Left ventricle myocardium inferior (tissue), 1 donor: ENCODE measurements around the gene AATF. TPM values are rescaled to one million over a fixed set of nuclear protein-coding genes. Genes with fewer than 3 reads are reported as not detected.
A peak's percentile ranks its signal among the peaks of the same experiment; 100 is the strongest.

Experiments
- DNase-seq: peaks from one replicate; pipeline ENCODE4 v3.0.0-alpha.2; 2020
- H3K27ac ChIP-seq: fragments of 200-600 bp; replicated peaks from 2 replicates; pipeline ENCODE4 v1.8.0; 2021
- H3K27me3 ChIP-seq: fragments of 200-600 bp; 2 replicates; pipeline ENCODE4 v1.8.0; 2021; ENCODE audit warnings: low read depth
- H3K36me3 ChIP-seq: fragments of 200-600 bp; 2 replicates; pipeline ENCODE4 v1.8.0; 2021
- H3K4me1 ChIP-seq: fragments of 200-600 bp; 2 replicates; pipeline ENCODE4 v1.8.0; 2021
- H3K4me3 ChIP-seq: fragments of 200-600 bp; 2 replicates; pipeline ENCODE4 v1.8.0; 2021; ENCODE audit warnings: mild to moderate bottlenecking, moderate library complexity
- H3K9me3 ChIP-seq: fragments of 200-600 bp; replicated peaks from 2 replicates; pipeline ENCODE4 v1.8.0; 2021
- CTCF ChIP-seq: fragments of 200-600 bp; IDR thresholded peaks from 2 replicates; pipeline ENCODE4 v1.8.0; 2021; ENCODE audit warnings: antibody characterized with exemption, mild to moderate bottlenecking, borderline replicate concordance
- intact Hi-C: fragments of 100-400 bp; cut with micrococcal nuclease; formaldehyde crosslinking; loops from one replicate; pipeline ENCODE4 v1.11.0; 2022
- long read RNA-seq: library from polyadenylated mRNA; unstranded; transcript quantifications from one replicate; pipeline ENCODE4 v2.0.0, GENCODE V29; 2021
- total RNA-seq: library from RNA; stranded (reverse); fragmentation: NEBNext Ultra II Directional; extraction: Animal tissue kit (Norgen Biotek cat#: 25700); gene quantifications from one replicate; pipeline ENCODE4 v1.2.1, GENCODE V29; 2021
- donor health status: DM: no; HTN: yes; CAD: no; lungs with severe emphysema.

Gene AATF, protein sequence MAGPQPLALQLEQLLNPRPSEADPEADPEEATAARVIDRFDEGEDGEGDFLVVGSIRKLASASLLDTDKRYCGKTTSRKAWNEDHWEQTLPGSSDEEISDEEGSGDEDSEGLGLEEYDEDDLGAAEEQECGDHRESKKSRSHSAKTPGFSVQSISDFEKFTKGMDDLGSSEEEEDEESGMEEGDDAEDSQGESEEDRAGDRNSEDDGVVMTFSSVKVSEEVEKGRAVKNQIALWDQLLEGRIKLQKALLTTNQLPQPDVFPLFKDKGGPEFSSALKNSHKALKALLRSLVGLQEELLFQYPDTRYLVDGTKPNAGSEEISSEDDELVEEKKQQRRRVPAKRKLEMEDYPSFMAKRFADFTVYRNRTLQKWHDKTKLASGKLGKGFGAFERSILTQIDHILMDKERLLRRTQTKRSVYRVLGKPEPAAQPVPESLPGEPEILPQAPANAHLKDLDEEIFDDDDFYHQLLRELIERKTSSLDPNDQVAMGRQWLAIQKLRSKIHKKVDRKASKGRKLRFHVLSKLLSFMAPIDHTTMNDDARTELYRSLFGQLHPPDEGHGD
- total RNA-seq, result 24.2 TPM
- long read RNA-seq, transcript AATF-208 (12 exons, 2,141 nt), result major isoform, 43 of 52 reads
- long read RNA-seq, partial matches to known transcripts, result 4 of 52 reads
- long read RNA-seq, other reads (novel, unspliced or antisense), result 5 of 52 reads

GRCh38 chr17:36948717-36949460 is at the start of gene AATF:
Gene AATF, plus strand, starts transcription at chr17:36948954. Its CDS starts 172 bp downstream, at chr17:36949126.
- no peaks in the 10 kb centered on the region for H3K9me3 ChIP-seq
- peak within 1 kb of the TSS; percentile 89 for H3K4me3 ChIP-seq
- H3K36me3 ChIP-seq, result peaks cover 33% of the 10 kb centered on the region
- no peak for TF ChIP-seq CTCF
- intact Hi-C loops, result no loop called here
- peak; percentile 97 for DNase-seq
- peaks cover 40% of the 10 kb centered on the region for H3K27me3 ChIP-seq
- peaks cover 30% of the 10 kb centered on the region for H3K4me1 ChIP-seq
- peak within 1 kb of the TSS; percentile 88 for H3K27ac ChIP-seq

- Histone ChIP-seq H3K27me3 (peaks cover 96% of the 10 kb centered on the region), H3K36me3 (no peaks in the 10 kb centered on the region), H3K4me3 (no peak overlapping the region), H3K9me3 (no peaks in the 10 kb centered on the region), H3K4me1 (no peaks in the 10 kb centered on the region), H3K27ac (no peak overlapping the region)
- no peak for DNase-seq
- no peak for TF ChIP-seq CTCF
- intact Hi-C loops, result no loop called here
Observed at GRCh38 chr17:36899250-36900159, 49.2 kb upstream of the AATF start.

GRCh38 chr17:36900160-36900512 is 48.6 kb upstream of the AATF start:
- H3K27ac ChIP-seq, result no peak overlapping the region
- no peak for DNase-seq
- H3K4me1 ChIP-seq, result no peaks in the 10 kb centered on the region
- no peak overlapping the region for H3K4me3 ChIP-seq
- peaks cover 94% of the 10 kb centered on the region for H3K27me3 ChIP-seq
- no peaks in the 10 kb centered on the region for H3K36me3 ChIP-seq
- no peaks in the 10 kb centered on the region for H3K9me3 ChIP-seq
- intact Hi-C loops, result no loop called here
- TF ChIP-seq CTCF, result no peak

- H3K4me3 ChIP-seq, result no peak overlapping the region
- H3K27me3 ChIP-seq, result peaks cover 94% of the 10 kb centered on the region
Observed at GRCh38 chr17:36901506-36901905, 47.2 kb upstream of the AATF start.

More at GRCh38 chr17:36901506-36901905, 47.2 kb upstream of the AATF start:
- Histone ChIP-seq H3K36me3 (no peaks in the 10 kb centered on the region), H3K9me3 (no peaks in the 10 kb centered on the region), H3K27ac (no peak overlapping the region), H3K4me1 (no peaks in the 10 kb centered on the region)
- DNase-seq, result no peak
- intact Hi-C loops, result no loop called here
- TF ChIP-seq CTCF, result no peak
